ENCODE measurements around the gene CTSH. TPM values are rescaled to one million over a fixed set of nuclear protein-coding genes. Genes with fewer than 3 reads are reported as not detected.

Gene CTSH
- total and polyA plus RNA-seq, 2 experiments from 2014 or later: 19.7 to 19.9 TPM

DNA sequence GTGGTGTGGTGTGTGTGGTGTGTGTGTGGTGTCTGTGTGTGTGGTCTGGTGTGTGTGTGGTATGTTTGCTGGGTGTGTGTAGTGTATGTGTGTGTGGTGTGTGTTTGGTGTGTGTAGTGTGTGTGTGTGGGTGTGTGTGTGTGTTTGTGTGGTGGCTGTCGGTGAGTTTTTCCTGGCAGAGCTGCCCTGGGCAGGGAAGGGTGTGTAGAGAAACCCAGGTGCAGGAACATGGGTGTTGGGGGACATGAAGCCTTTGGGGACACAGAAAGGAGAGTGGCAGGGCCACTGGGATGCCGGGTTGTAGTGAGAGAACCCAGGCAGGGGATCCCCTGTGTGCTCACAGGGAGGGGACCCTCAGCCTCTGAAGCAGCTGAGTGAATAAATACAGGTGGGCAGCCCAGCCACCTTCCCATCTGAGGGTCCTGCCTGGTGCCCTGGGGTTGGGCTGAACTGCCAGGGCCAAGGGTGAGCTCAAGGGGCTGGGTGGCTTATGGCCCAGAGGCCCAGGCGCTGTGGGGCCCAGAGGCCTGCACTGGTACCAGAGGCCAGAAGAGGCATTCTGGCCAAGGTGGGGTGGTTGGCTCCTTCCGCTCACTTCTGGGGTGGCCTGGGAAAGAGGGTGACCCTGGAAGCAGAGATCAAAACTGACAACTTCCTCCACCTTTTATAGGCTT lies 48.5 kb upstream of the CTSH start (continued):
- TF ChIP-seq, protein P1, sequence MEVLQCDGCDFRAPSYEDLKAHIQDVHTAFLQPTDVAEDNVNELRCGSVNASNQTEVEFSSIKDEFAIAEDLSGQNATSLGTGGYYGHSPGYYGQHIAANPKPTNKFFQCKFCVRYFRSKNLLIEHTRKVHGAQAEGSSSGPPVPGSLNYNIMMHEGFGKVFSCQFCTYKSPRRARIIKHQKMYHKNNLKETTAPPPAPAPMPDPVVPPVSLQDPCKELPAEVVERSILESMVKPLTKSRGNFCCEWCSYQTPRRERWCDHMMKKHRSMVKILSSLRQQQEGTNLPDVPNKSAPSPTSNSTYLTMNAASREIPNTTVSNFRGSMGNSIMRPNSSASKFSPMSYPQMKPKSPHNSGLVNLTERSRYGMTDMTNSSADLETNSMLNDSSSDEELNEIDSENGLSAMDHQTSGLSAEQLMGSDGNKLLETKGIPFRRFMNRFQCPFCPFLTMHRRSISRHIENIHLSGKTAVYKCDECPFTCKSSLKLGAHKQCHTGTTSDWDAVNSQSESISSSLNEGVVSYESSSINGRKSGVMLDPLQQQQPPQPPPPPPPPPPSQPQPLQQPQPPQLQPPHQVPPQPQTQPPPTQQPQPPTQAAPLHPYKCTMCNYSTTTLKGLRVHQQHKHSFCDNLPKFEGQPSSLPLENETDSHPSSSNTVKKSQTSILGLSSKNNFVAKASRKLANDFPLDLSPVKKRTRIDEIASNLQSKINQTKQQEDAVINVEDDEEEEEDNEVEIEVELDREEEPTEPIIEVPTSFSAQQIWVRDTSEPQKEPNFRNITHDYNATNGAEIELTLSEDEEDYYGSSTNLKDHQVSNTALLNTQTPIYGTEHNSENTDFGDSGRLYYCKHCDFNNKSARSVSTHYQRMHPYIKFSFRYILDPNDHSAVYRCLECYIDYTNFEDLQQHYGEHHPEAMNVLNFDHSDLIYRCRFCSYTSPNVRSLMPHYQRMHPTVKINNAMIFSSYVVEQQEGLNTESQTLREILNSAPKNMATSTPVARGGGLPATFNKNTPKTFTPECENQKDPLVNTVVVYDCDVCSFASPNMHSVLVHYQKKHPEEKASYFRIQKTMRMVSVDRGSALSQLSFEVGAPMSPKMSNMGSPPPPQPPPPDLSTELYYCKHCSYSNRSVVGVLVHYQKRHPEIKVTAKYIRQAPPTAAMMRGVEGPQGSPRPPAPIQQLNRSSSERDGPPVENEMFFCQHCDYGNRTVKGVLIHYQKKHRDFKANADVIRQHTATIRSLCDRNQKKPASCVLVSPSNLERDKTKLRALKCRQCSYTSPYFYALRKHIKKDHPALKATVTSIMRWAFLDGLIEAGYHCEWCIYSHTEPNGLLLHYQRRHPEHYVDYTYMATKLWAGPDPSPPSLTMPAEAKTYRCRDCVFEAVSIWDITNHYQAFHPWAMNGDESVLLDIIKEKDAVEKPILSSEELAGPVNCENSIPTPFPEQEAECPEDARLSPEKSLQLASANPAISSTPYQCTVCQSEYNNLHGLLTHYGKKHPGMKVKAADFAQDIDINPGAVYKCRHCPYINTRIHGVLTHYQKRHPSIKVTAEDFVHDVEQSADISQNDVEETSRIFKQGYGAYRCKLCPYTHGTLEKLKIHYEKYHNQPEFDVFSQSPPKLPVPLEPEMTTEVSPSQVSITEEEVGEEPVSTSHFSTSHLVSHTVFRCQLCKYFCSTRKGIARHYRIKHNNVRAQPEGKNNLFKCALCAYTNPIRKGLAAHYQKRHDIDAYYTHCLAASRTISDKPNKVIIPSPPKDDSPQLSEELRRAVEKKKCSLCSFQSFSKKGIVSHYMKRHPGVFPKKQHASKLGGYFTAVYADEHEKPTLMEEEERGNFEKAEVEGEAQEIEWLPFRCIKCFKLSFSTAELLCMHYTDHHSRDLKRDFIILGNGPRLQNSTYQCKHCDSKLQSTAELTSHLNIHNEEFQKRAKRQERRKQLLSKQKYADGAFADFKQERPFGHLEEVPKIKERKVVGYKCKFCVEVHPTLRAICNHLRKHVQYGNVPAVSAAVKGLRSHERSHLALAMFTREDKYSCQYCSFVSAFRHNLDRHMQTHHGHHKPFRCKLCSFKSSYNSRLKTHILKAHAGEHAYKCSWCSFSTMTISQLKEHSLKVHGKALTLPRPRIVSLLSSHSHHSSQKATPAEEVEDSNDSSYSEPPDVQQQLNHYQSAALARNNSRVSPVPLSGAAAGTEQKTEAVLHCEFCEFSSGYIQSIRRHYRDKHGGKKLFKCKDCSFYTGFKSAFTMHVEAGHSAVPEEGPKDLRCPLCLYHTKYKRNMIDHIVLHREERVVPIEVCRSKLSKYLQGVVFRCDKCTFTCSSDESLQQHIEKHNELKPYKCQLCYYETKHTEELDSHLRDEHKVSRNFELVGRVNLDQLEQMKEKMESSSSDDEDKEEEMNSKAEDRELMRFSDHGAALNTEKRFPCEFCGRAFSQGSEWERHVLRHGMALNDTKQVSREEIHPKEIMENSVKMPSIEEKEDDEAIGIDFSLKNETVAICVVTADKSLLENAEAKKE (CRISPR knock-in tag; IDR thresholded peaks at IDR 0.05): no peak
- no peak for TF ChIP-seq EZH2phosphoT487 (IDR thresholded peaks at IDR 0.05; ENCODE audit: unreplicated experiment)
- no peak for TF ChIP-seq ZNF114 (CRISPR knock-in tag; IDR thresholded peaks at IDR 0.05)
- TF ChIP-seq NANOG (IDR thresholded peaks at IDR 0.05; ENCODE audit: borderline replicate concordance): no peak
- TF ChIP-seq CREB1 (CRISPR knock-in tag; IDR thresholded peaks at IDR 0.05; ENCODE audit: low read depth): no peak
- TF ChIP-seq, protein P2, sequence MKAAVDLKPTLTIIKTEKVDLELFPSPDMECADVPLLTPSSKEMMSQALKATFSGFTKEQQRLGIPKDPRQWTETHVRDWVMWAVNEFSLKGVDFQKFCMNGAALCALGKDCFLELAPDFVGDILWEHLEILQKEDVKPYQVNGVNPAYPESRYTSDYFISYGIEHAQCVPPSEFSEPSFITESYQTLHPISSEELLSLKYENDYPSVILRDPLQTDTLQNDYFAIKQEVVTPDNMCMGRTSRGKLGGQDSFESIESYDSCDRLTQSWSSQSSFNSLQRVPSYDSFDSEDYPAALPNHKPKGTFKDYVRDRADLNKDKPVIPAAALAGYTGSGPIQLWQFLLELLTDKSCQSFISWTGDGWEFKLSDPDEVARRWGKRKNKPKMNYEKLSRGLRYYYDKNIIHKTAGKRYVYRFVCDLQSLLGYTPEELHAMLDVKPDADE (IDR thresholded peaks at IDR 0.05): no peak

DNA sequence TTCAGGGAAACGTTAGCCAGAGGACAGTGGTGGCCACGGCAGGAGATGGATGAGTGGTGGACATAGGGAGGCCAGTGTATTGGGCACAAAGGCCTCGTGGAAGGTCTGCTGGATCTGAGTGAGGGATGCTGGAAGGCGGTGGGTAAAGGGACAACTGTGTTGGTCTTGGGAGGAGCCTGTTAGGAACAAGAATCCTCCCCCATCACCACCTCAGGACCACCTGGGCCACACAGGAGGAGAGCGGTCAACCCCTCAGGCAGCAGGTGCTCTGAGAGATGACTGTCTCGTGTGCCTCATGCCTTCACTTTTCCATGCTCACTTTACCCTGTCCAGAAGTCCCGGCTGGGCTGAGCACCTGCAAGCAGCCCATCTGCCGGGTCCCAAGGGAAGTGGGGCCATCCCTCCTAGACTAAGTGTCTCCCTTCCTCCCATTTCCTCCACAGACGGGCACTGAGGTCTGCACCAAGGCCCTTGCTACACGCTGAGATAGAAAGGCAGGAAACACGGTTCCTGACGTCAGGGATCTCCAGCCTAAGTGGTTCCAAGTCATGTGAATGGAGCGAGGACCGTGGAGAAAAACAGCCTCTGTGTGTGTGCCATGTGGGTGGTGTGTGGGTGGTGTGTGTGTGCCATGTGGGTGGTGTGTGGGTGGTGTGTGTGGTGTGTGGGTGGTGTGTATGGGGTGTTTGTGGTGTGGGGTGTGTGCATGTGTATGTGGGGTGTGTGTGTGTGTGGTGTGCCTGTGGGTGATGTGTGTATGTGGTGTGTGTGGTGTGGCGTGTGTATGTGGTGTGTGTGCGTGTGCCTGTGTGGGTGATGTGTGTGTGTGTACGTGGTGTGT lies 47.8 kb upstream of the CTSH start:
- H4K20me1 ChIP-seq (replicated peaks; ENCODE audit: insufficient read depth): no peaks in the 10 kb centered on the region
- H3K27me3 Mint-ChIP-seq (ENCODE audit: insufficient read depth, low read depth, poor library complexity): peaks cover 4% of the 10 kb centered on the region
- no peaks in the 10 kb centered on the region for H3K36me3 ChIP-seq (ENCODE audit: insufficient read depth)
- H3K27me3 ChIP-seq (ENCODE audit: insufficient read depth): no peaks in the 10 kb centered on the region
- no peak for ATAC-seq
- H3K4me3 Mint-ChIP-seq: no peak overlapping the region
- H3K27ac Mint-ChIP-seq: no peak overlapping the region
- H3K36me3 Mint-ChIP-seq (ENCODE audit: low read depth): no peaks in the 10 kb centered on the region
- no peak overlapping the region for H2AFZ ChIP-seq
- H3K4me1 Mint-ChIP-seq: peaks cover 10% of the 10 kb centered on the region
- H3K4me2 ChIP-seq: no peak overlapping the region
- H3F3A ChIP-seq (replicated peaks; ENCODE audit: low read depth): no peaks in the 10 kb centered on the region
- H3K4me1 ChIP-seq (ENCODE audit: insufficient read depth): no peaks in the 10 kb centered on the region
- H3K9me2 ChIP-seq (ENCODE audit: insufficient read depth): no peaks in the 10 kb centered on the region
- no peak overlapping the region for H3K27ac ChIP-seq (ENCODE audit: low read depth)
- peaks cover 4% of the 10 kb centered on the region; the same call in 1 of the 3 replicates for H3K9me3 Mint-ChIP-seq
- DNase-seq (ENCODE audit: low spot score): no peak
- H3K79me2 ChIP-seq (replicated peaks; ENCODE audit: insufficient read depth): no peaks in the 10 kb centered on the region
- no peak overlapping the region for H3K4me3 ChIP-seq
- TF ChIP-seq, protein P1 (CRISPR knock-in tag; IDR thresholded peaks at IDR 0.05): no peak
